DMS153 treated with DMSO at 0.1 percent for 48 hours (cell line): ENCODE data around the gene NUP107.

Experiments
- DNase-seq: peaks from one replicate; lab custom pipeline; 2025; ENCODE audit not compliant: unreplicated experiment; lab: John Stamatoyannopoulos, UW

NUP107 gene

DNA sequence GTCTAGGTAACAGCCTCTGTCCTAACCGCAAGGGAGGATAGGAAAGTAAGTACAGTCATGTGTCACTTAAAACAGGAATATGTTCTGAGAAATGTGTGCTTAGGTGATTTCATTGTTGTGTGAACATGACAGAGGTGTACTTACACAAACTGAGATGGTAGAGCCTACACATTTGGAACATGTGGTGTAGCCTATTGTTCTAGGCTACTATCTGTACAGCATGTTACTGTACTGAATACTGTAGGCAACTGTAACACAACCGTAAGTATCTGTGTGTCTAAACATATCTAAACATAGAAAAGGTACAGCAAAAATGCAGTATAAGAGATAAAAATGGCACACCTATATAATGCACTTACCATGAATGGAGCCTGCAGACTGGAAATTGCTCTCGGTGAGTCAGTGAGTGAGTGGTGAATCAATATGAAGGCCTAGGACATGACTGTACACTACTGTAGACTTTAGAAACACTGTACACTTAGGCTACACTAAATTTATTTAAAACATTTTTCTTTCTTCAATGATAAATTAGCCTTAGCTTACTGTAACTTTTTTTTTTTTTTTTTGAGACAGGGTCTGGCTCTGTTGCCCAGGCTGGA is 108.0 kb downstream of the NUP107 start:
- no peak for DNase-seq
